ENCODE measurements around the gene SLC7A7. TPM values are rescaled to one million over a fixed set of nuclear protein-coding genes. Genes with fewer than 3 reads are reported as not detected.

Gene SLC7A7
- total and polyA plus RNA-seq, 2 of the 13 experiments (the other 11 are each of a cell fraction or from before 2014, with no cell fraction given): 0.13 to 0.63 TPM

GRCh38 chr14:22852940-22853767, 37.9 kb upstream of the SLC7A7 start (continued):
- TF ChIP-seq ZNF746 (CRISPR knock-in tag; IDR thresholded peaks at IDR 0.05) (0 out of 2 replicates have a peak, but pooled peaks have one; percentile 73), ZFP36L2 (CRISPR knock-in tag; IDR thresholded peaks at IDR 0.05) (no peak), ZNF616 (CRISPR knock-in tag; IDR thresholded peaks at IDR 0.05; ENCODE audit: low read depth) (no peak), ZNF607 (CRISPR knock-in tag; IDR thresholded peaks at IDR 0.05; ENCODE audit: borderline replicate concordance) (peak; percentile 97), NFATC3 (CRISPR knock-in tag; IDR thresholded peaks at IDR 0.05) (0 out of 2 replicates have a peak, but pooled peaks have one; percentile 49), ARID2 (CRISPR knock-in tag; IDR thresholded peaks at IDR 0.05; ENCODE audit: borderline replicate concordance) (peak; percentile 34), PTBP1 (IDR thresholded peaks at IDR 0.05; ENCODE audit: low read depth, low read length, poor library complexity, severe bottlenecking) (peak; percentile 98), ZNF768 (CRISPR knock-in tag; IDR thresholded peaks at IDR 0.05) (peak; percentile 76; the same call in 1 of the 2 replicates), YY1 (IDR thresholded peaks at IDR 0.05; ENCODE audit: insufficient read depth, insufficient replicate concordance, low read depth, low read length) (peak; percentile 82), CCDC6 (CRISPR knock-in tag; IDR thresholded peaks at IDR 0.05) (peak; percentile 67), FOXA3 (CRISPR knock-in tag; IDR thresholded peaks at IDR 0.05) (peak; percentile 57; the same call in 1 of the 2 replicates), RFXANK (CRISPR knock-in tag; IDR thresholded peaks at IDR 0.05) (peak; percentile 70; the same call in 1 of the 2 replicates), ZNF205 (CRISPR knock-in tag; IDR thresholded peaks at IDR 0.05) (0 out of 2 replicates have a peak, but pooled peaks have one; percentile 9), NR3C1 (CRISPR knock-in tag; IDR thresholded peaks at IDR 0.05) (no peak)
- TF ChIP-seq, protein P1, sequence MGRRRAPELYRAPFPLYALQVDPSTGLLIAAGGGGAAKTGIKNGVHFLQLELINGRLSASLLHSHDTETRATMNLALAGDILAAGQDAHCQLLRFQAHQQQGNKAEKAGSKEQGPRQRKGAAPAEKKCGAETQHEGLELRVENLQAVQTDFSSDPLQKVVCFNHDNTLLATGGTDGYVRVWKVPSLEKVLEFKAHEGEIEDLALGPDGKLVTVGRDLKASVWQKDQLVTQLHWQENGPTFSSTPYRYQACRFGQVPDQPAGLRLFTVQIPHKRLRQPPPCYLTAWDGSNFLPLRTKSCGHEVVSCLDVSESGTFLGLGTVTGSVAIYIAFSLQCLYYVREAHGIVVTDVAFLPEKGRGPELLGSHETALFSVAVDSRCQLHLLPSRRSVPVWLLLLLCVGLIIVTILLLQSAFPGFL (CRISPR knock-in tag; IDR thresholded peaks at IDR 0.05): no peak
- TF ChIP-seq, protein P2, sequence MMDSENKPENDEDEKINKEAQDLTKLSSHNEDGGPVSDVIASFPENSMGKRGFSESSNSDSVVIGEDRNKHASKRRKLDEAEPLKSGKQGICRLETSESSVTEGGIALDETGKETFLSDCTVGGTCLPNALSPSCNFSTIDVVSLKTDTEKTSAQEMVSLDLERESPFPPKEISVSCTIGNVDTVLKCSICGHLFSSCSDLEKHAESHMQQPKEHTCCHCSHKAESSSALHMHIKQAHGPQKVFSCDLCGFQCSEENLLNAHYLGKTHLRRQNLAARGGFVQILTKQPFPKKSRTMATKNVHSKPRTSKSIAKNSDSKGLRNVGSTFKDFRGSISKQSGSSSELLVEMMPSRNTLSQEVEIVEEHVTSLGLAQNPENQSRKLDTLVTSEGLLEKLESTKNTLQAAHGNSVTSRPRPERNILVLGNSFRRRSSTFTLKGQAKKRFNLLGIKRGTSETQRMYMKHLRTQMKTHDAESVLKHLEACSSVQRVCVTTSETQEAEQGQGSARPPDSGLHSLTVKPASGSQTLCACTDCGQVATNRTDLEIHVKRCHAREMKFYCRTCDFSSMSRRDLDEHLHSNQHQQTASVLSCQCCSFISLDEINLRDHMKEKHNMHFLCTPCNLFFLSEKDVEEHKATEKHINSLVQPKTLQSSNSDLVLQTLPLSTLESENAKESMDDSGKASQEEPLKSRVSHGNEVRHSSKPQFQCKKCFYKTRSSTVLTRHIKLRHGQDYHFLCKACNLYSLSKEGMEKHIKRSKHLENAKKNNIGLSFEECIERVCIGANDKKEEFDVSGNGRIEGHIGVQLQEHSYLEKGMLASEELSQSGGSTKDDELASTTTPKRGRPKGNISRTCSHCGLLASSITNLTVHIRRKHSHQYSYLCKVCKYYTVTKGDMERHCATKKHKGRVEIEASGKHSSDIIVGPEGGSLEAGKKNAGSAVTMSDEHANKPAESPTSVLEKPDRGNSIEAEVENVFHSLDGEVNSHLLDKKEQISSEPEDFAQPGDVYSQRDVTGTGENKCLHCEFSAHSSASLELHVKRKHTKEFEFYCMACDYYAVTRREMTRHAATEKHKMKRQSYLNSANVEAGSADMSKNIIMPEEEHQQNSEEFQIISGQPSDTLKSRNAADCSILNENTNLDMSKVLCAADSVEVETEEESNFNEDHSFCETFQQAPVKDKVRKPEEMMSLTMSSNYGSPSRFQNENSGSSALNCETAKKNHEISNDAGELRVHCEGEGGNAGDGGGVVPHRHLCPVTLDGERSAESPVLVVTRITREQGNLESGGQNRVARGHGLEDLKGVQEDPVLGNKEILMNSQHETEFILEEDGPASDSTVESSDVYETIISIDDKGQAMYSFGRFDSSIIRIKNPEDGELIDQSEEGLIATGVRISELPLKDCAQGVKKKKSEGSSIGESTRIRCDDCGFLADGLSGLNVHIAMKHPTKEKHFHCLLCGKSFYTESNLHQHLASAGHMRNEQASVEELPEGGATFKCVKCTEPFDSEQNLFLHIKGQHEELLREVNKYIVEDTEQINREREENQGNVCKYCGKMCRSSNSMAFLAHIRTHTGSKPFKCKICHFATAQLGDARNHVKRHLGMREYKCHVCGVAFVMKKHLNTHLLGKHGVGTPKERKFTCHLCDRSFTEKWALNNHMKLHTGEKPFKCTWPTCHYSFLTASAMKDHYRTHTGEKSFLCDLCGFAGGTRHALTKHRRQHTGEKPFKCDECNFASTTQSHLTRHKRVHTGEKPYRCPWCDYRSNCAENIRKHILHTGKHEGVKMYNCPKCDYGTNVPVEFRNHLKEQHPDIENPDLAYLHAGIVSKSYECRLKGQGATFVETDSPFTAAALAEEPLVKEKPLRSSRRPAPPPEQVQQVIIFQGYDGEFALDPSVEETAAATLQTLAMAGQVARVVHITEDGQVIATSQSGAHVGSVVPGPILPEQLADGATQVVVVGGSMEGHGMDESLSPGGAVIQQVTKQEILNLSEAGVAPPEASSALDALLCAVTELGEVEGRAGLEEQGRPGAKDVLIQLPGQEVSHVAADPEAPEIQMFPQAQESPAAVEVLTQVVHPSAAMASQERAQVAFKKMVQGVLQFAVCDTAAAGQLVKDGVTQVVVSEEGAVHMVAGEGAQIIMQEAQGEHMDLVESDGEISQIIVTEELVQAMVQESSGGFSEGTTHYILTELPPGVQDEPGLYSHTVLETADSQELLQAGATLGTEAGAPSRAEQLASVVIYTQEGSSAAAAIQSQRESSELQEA (CRISPR knock-in tag; IDR thresholded peaks at IDR 0.05; ENCODE audit: not compliant biosample characterization): peak; percentile 90
- TF ChIP-seq, protein P3, sequence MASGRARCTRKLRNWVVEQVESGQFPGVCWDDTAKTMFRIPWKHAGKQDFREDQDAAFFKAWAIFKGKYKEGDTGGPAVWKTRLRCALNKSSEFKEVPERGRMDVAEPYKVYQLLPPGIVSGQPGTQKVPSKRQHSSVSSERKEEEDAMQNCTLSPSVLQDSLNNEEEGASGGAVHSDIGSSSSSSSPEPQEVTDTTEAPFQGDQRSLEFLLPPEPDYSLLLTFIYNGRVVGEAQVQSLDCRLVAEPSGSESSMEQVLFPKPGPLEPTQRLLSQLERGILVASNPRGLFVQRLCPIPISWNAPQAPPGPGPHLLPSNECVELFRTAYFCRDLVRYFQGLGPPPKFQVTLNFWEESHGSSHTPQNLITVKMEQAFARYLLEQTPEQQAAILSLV (CRISPR knock-in tag; IDR thresholded peaks at IDR 0.05; ENCODE audit: borderline replicate concordance): peak; percentile 87

Measured in HepG2 (cell line).